Measurements from ENCODE around the gene MUC22. TPM values are rescaled to one million over a fixed set of nuclear protein-coding genes. Genes with fewer than 3 reads are reported as not detected.
"Not testable (repeated sequence)": the region's sequence is repeated elsewhere in the genome, so short reads cannot be mapped to it uniquely, and the experiment has no call there.

Gene MUC22
- not detected for total RNA-seq

- FAIRE-seq, result no peak
These were observed at the start of gene MUC22 for GRCh38 chr6:31010393-31011060. Gene MUC22 (plus strand): TSS chr6:31010474. CDS start chr6:31010707, 233 bp downstream.

GRCh38 chr6:30960907-30961673, 49.2 kb upstream of the MUC22 start:
- FAIRE-seq (no peak), DNase-seq (ENCODE audit: low spot score in 2 of 2) (no peak)

More at GRCh38 chr6:31010393-31011060, at the start of gene MUC22:
- no peak for DNase-seq (ENCODE audit: low spot score in 2 of 2)

GRCh38 chr6:30962716-30963115, 47.6 kb upstream of the MUC22 start:
- no peak for DNase-seq (ENCODE audit: low spot score in 2 of 2)

GRCh38 chr6:30963641-30964040, 46.6 kb upstream of the MUC22 start:
- no peak for FAIRE-seq
- no peak for DNase-seq (ENCODE audit: low spot score in 2 of 2)

More at GRCh38 chr6:30962716-30963115, 47.6 kb upstream of the MUC22 start:
- FAIRE-seq, result no peak

- FAIRE-seq (no peak), DNase-seq (ENCODE audit: low spot score in 2 of 2) (no peak)
These were observed 46.2 kb upstream of the MUC22 start for GRCh38 chr6:30964075-30964474.

- FAIRE-seq (no peak), DNase-seq (ENCODE audit: low spot score in 2 of 2) (no peak)
These were observed 45.1 kb upstream of the MUC22 start for GRCh38 chr6:30965140-30965601.

GRCh38 chr6:30966154-30966553, 44.1 kb upstream of the MUC22 start:
- FAIRE-seq (no peak), DNase-seq (ENCODE audit: low spot score in 2 of 2) (no peak)

GRCh38 chr6:30969171-30969570, 41.1 kb upstream of the MUC22 start:
- not testable (repeated sequence) for DNase-seq (ENCODE audit: low spot score in 2 of 2); FAIRE-seq

GRCh38 chr6:30970946-30971345, 39.3 kb upstream of the MUC22 start:
- FAIRE-seq, result no peak
- DNase-seq (ENCODE audit: low spot score in 2 of 2), result no peak

GRCh38 chr6:30972816-30973215, 37.5 kb upstream of the MUC22 start:
- FAIRE-seq, result no peak
- DNase-seq (ENCODE audit: low spot score in 2 of 2), result no peak

GRCh38 chr6:30974490-30975252, 35.6 kb upstream of the MUC22 start:
- FAIRE-seq (no peak), DNase-seq (ENCODE audit: low spot score in 2 of 2) (no peak)

GRCh38 chr6:30979141-30979540, 31.1 kb upstream of the MUC22 start:
- no peak for FAIRE-seq
- DNase-seq (ENCODE audit: low spot score in 2 of 2), result no peak

GRCh38 chr6:30979690-30980089, 30.6 kb upstream of the MUC22 start:
- FAIRE-seq, result no peak
- DNase-seq (ENCODE audit: low spot score in 2 of 2), result no peak

- DNase-seq (ENCODE audit: low spot score in 2 of 2) (no peak), FAIRE-seq (no peak)
These were observed 28.1 kb upstream of the MUC22 start for GRCh38 chr6:30981942-30982772.

- FAIRE-seq (no peak), DNase-seq (ENCODE audit: low spot score in 2 of 2) (no peak)
These were observed 26.8 kb upstream of the MUC22 start, which contains the start of gene MUC21 for GRCh38 chr6:30983439-30983838. Gene MUC21 (plus strand): TSS chr6:30983718. CDS start chr6:30983959, 241 bp downstream.

GRCh38 chr6:30985490-30985889, 24.8 kb upstream of the MUC22 start:
- FAIRE-seq (no peak), DNase-seq (ENCODE audit: low spot score in 2 of 2) (no peak)

- DNase-seq (ENCODE audit: low spot score in 2 of 2) (no peak), FAIRE-seq (no peak)
These were observed 23.0 kb upstream of the MUC22 start for GRCh38 chr6:30987304-30987703.

GRCh38 chr6:30988209-30988825, 22.0 kb upstream of the MUC22 start:
- no peak for DNase-seq (ENCODE audit: low spot score in 2 of 2)
- FAIRE-seq, result no peak

- FAIRE-seq (no peak), DNase-seq (ENCODE audit: low spot score in 2 of 2) (no peak)
These were observed 19.7 kb upstream of the MUC22 start for GRCh38 chr6:30990422-30991086.

All from frontal cortex (tissue), 4 donors.